ENCODE data around the gene TRIO.

DNA sequence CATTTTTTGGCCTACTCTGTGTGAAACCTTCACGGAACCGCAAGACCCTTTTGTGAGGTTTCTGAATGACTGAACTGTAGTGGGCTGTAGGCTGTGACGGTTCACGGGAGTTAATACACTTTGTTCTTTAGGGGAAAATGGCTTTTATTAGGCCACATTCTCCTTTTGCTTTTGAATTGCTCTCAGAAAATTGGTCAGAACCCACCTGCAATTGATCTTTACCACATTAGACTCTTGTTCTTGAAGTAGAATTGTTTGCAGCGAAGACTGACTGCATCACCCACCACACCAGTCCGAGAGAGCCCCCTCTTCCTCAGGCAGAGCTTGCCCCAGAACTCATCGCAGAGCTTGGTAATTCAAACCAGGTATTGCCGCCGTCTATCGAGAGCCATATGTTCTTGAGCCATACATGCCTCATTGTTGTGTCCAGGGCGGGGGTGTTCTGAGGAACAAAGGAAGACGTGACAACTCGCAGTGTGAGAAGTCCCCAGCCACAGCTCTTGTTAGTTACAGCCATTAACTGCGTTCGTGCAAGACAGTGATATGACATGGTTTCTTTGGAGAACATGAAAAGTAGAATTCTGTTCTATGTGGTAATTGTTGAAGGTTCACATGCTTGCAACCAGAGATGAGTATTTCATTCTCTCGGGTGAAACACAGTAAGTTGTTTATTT is 272.0 kb downstream of the TRIO start:
- no peak for TF ChIP-seq POLR2A (IDR thresholded peaks at IDR 0.05)
- TF ChIP-seq, protein P1, sequence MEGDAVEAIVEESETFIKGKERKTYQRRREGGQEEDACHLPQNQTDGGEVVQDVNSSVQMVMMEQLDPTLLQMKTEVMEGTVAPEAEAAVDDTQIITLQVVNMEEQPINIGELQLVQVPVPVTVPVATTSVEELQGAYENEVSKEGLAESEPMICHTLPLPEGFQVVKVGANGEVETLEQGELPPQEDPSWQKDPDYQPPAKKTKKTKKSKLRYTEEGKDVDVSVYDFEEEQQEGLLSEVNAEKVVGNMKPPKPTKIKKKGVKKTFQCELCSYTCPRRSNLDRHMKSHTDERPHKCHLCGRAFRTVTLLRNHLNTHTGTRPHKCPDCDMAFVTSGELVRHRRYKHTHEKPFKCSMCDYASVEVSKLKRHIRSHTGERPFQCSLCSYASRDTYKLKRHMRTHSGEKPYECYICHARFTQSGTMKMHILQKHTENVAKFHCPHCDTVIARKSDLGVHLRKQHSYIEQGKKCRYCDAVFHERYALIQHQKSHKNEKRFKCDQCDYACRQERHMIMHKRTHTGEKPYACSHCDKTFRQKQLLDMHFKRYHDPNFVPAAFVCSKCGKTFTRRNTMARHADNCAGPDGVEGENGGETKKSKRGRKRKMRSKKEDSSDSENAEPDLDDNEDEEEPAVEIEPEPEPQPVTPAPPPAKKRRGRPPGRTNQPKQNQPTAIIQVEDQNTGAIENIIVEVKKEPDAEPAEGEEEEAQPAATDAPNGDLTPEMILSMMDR (IDR thresholded peaks at IDR 0.05), result no peak
